HuH-7 (cell line): Measurements from ENCODE around the gene OR9A4.
"Not testable (repeated sequence)": the region's sequence is repeated elsewhere in the genome, so short reads cannot be mapped to it uniquely, and the experiment has no call there.

Source experiments
- DNase-seq: peaks from one replicate; pipeline ENCODE4 v3.0.0; 2011; ENCODE audit warnings: low spot score

The OR9A4 gene

GRCh38 chr7:141916099-141916498, at the start of gene OR9A4:
TSS of gene OR9A4 (plus strand) at chr7:141916399. CDS start at chr7:141918876, 2,477 bp downstream.
- DNase-seq = no peak

- DNase-seq = no peak
Observed at GRCh38 chr7:141866974-141867373, 49.2 kb upstream of the OR9A4 start.

GRCh38 chr7:141872931-141873330, 43.3 kb upstream of the OR9A4 start:
- DNase-seq = no peak

- DNase-seq = peak; percentile 11
Observed at GRCh38 chr7:141874787-141875186, 41.4 kb upstream of the OR9A4 start.

GRCh38 chr7:141875453-141875852, 40.7 kb upstream of the OR9A4 start:
- no peak for DNase-seq

- no peak for DNase-seq
Observed at GRCh38 chr7:141876371-141876770, 39.8 kb upstream of the OR9A4 start.

GRCh38 chr7:141877365-141877764, 38.8 kb upstream of the OR9A4 start:
- DNase-seq = no peak

- DNase-seq = no peak
Observed at GRCh38 chr7:141880960-141881359, 35.2 kb upstream of the OR9A4 start.

GRCh38 chr7:141884539-141885225, 31.5 kb upstream of the OR9A4 start:
- DNase-seq = no peak

GRCh38 chr7:141889321-141889720, 26.9 kb upstream of the OR9A4 start:
- DNase-seq = no peak

GRCh38 chr7:141891336-141891735, 24.9 kb upstream of the OR9A4 start:
- no peak for DNase-seq

GRCh38 chr7:141899366-141899765, 16.8 kb upstream of the OR9A4 start:
- DNase-seq = not testable (repeated sequence)

- no peak for DNase-seq
Observed at GRCh38 chr7:141906285-141906684, 9.9 kb upstream of the OR9A4 start.

- no peak for DNase-seq
Observed at GRCh38 chr7:141911391-141911790, 4.8 kb upstream of the OR9A4 start.

GRCh38 chr7:141915565-141915964, 634 bp upstream of the OR9A4 start:
- no peak for DNase-seq

GRCh38 chr7:141920281-141920680, 4.1 kb downstream of the OR9A4 start:
- DNase-seq = no peak

- no peak for DNase-seq
Observed at GRCh38 chr7:141928146-141928844, 12.1 kb downstream of the OR9A4 start.

- no peak for DNase-seq
Observed at GRCh38 chr7:141928845-141929195, 12.6 kb downstream of the OR9A4 start.

GRCh38 chr7:141930211-141930610, 14.0 kb downstream of the OR9A4 start:
- no peak for DNase-seq

- no peak for DNase-seq
Observed at GRCh38 chr7:141941075-141941474, 24.9 kb downstream of the OR9A4 start.

- DNase-seq = no peak
Observed at GRCh38 chr7:141943846-141944245, 27.6 kb downstream of the OR9A4 start.

GRCh38 chr7:141944811-141945210, 28.6 kb downstream of the OR9A4 start:
- no peak for DNase-seq

GRCh38 chr7:141945356-141945755, 29.2 kb downstream of the OR9A4 start:
- no peak for DNase-seq

GRCh38 chr7:141946796-141947195, 30.6 kb downstream of the OR9A4 start, which contains the start of gene CLEC5A:
TSS of gene CLEC5A (minus strand) at chr7:141946974. CDS start at chr7:141946292, 682 bp downstream.
- DNase-seq = no peak
